IPS-NIHi7 (cell line): ENCODE results near the gene PDGFB.

Experiments
- DNase-seq: peaks from one replicate; pipeline ENCODE4 v3.0.0; 2012; ENCODE audit warnings: mixed read lengths; ENCODE audit errors: extremely low spot score

PDGFB gene

DNA sequence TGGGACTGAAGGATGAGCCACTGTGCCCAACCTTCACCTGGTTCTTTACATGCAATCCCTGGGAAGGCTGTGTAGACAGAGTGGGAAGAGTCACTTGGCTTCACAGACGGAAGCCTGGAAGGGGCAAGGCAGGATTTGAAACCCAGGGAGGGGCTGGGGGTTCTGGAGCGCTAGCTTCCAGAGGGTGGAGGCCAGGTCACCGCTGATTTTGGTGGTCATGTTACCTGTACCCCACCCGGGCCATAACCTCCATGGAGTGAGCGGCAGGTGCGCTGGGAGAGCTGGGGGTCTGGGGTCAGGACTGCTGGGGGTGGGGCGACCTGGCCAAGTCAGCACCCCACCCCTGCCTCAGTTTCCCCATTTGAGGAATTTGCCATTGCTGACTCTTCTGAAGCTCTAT lies 38.3 kb downstream of the PDGFB start:
- DNase-seq: peak; percentile 1

- peak; percentile 41 for DNase-seq
These were observed 39.3 kb downstream of the PDGFB start for GRCh38 chr22:39205344-39206021.

GRCh38 chr22:39204216-39204615 lies 40.6 kb downstream of the PDGFB start:
- DNase-seq: peak; percentile 1

DNA sequence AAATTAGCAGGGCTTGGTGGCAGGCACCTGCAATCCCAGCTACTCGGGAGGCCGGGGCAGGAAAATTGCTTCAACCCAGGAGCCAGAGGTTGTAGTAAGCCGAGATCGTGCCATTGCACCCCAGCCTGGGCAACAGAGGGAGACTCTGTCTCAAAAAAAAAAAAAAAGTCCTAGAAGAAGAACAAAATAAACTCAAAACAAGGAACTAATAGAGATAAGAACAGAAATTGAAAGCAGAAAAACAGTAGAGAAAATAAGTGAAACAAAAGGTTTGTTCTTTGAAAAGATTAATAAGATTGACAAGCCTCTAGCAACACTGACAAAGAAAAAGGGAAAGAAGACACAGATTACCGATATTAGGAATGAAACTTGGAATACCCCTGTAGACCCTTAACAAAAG lies 47.2 kb downstream of the PDGFB start:
- DNase-seq: no peak

- no peak for DNase-seq
These were observed 50.7 kb downstream of the PDGFB start for GRCh38 chr22:39194098-39194497.

GRCh38 chr22:39188809-39189208 lies 56.0 kb downstream of the PDGFB start:
- no peak for DNase-seq

DNA sequence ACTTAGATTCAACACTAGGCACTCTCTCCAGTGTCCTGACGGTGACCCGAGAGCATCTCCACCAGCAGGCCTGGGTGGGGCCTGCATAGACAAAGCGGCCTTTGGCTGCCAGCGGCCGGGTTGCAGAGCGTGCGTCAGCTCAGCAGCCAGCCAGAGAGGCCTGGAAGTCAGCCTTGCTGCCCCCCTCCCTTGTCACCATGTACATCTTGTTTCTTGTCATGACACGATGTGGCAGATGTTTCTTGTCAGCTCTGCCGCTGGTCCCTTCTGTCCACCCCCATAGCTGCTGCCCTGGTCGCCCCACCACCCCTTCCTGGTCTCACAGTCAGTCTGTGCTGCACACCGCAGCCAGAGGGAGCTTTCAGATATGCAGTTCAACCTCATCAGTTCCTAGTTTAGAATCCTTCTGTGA lies 59.2 kb downstream of the PDGFB start:
- no peak for DNase-seq

DNA sequence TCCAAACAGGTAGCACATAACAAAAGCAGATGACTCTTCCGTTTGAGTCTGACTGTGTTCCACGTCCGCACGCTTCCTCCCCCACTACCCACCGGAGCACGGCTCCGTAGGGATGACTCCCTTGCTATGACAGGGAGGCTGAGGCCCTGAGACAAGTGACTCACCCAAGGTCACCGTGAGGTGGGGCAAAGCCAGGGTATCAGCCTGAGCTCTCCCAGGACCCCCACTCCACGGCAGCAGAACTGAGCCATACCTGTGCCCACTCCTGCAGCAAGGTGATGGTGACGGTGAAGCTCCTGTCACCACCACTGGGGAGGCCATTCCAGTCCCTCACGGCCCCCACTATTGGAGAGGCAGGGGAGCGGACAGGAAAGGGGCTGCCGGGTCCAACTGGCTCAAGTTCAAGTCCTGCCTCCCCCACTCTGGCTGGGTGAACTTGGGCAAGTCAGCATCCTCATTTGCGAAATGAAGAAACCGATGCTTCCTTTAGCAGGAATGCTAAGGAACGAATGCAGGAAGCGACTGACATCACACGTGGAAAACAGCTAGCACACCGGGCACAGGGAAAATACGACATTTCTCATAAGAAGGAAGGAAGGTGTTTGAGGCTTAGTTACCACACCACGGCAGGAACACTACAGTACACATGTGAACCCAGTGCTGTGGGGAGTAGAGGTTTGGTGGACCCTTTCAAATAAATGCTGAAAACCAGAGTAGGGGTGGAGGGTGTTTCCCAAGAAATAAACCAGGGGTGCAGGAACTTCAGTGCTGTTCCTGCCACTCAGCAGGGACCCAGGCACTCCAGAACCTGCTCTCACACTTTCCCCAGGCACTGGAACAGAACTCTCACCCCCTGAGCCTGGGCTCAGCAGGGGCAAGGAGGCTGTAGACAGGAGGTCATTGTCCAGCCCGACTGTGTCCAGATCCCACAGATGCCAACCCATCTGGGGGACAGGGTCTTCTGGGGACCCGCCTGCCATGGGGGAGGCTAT lies 59.9 kb downstream of the PDGFB start:
- DNase-seq: no peak

GRCh38 chr22:39183991-39184585 lies 60.7 kb downstream of the PDGFB start:
- peak; percentile 59 for DNase-seq

DNA sequence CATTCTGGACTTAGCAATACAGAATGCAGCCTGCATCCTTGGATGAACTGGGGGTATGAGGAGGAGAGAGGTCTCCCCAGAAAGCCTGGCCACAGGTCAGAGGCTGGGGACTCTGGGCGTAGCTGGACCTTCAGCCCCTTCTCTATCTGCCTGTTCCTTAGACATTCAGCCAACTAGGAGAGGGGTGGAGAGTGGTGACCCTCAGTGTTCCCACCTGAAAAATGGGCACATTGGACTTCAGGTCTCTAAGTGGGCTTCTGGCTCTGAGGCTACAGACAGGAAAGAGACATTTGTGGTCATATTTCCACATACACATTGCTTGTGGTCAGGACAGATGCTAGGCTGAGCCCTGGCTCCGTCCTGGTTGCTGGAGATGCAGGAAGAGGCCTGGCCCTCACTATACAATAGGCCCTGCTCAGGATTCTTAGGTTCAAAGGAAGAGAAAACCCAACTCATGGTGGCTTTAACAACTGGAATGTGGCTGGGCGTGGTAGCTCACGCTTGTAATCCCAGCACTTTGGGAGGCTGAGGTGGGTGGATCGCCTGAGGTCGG lies 62.2 kb downstream of the PDGFB start:
- no peak for DNase-seq

- DNase-seq: no peak
These were observed 63.0 kb downstream of the PDGFB start for GRCh38 chr22:39181778-39182177.

GRCh38 chr22:39181356-39181755 lies 63.4 kb downstream of the PDGFB start:
- DNase-seq: no peak

- DNase-seq: no peak
These were observed 64.9 kb downstream of the PDGFB start for GRCh38 chr22:39179841-39180335.

GRCh38 chr22:39179401-39179827 lies 65.4 kb downstream of the PDGFB start:
- DNase-seq: peak; percentile 67

GRCh38 chr22:39178206-39179111 lies 66.3 kb downstream of the PDGFB start:
- no peak for DNase-seq

GRCh38 chr22:39177791-39178190 lies 67.0 kb downstream of the PDGFB start:
- DNase-seq: no peak

- DNase-seq: no peak
These were observed 67.4 kb downstream of the PDGFB start for GRCh38 chr22:39177456-39177775.

- DNase-seq: no peak
These were observed 67.9 kb downstream of the PDGFB start for GRCh38 chr22:39176714-39177455.

DNA sequence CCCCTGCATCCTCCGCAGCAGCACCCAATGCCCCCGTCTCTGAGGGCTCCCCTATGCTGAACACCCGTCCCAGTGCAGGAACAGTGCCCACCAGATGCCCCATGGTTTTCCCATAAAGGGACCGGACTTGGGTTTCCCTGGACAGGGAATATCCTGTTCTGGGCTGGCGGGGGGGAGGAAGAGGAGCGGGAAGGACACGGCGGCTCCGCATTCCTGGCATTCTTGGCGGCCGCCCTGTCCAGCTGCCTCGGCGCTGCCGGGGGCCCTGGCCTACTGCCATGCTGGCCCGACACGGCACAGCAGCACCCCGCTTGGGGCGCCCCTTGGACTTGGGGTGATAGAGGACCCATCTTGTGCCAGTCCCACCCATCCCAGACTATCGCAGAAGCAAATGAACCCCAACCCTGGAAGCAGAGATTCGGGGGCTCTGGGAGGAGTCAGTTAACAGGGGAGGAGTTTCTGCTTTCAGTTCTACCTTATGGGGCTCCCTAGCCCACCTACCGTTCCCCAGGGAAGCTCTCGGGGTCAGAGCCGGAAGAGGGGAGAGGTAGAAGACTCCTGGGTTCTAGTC lies 68.6 kb downstream of the PDGFB start:
- DNase-seq: peak; percentile 63
